B cell (primary cell): ENCODE measurements around the gene CPNE4.

Experiments
- CTCF ChIP-seq: fragments of 200-600 bp; IDR thresholded peaks from one replicate; pipeline ENCODE4 v1.8.0; 2022; ENCODE audit warnings: antibody characterized with exemption, mild to moderate bottlenecking
- EZH2 ChIP-seq: IDR thresholded peaks from 2 replicates; pipeline ENCODE4 v1.6.1; 2012; ENCODE audit warnings: borderline replicate concordance, low read depth, mild to moderate bottlenecking, moderate library complexity, low read length; ENCODE audit not compliant: insufficient read depth, poor library complexity, severe bottlenecking

- TF ChIP-seq CTCF (no peak), EZH2 (no peak)
Observed at GRCh38 chr3:131901686-131902085, 133.1 kb downstream of the CPNE4 start.
